IMR-90 (cell line): Measurements from ENCODE around the gene CLDN34. TPM values are rescaled to one million over a fixed set of nuclear protein-coding genes. Genes with fewer than 3 reads are reported as not detected.
A peak's percentile ranks its signal among the peaks of the same experiment; 100 is the strongest.

ENCODE experiments used
- ATAC-seq: fragments of 200-7000 bp; cut with Tn5 transposase; 2 replicates; pipeline ENCODE4 v1.9.1; 2020; ENCODE audit warnings: low read depth, mild to moderate bottlenecking, moderate library complexity
- Bru-seq: library from RNA; stranded (reverse); fragments of 400-500 nt; gene quantifications from one replicate; lab custom pipeline; 2021; lab: Mats Ljungman, UMichigan
- BruChase-seq, 2 experiments: library from RNA; stranded (reverse); fragments of 400-500 nt; gene quantifications; one replicate each; lab custom pipeline; 2021; lab: Mats Ljungman, UMichigan
- BruUV-seq: library from RNA; stranded (reverse); fragments of 400-500 nt; replicated peaks from 2 replicates; lab custom pipeline; 2021; lab: Mats Ljungman, UMichigan
- CTCF ChIA-PET: fragments of 300-600 bp; formaldehyde crosslinking; extraction: SDS; loops from one replicate; lab custom pipeline; 2021; ENCODE audit warnings: antibody characterized with exemption; lab: Yijun Ruan, JAX
- POLR2A ChIA-PET: fragments of 300-600 bp; sonication (Branson Sonifier 250); formaldehyde crosslinking; loops from one replicate; lab custom pipeline; 2022; ENCODE audit warnings: antibody characterized with exemption; ENCODE audit not compliant: unreplicated experiment; lab: Charles Lee
- DNase-seq: peaks from one replicate; pipeline ENCODE4 v3.0.0; 2013
- H2AFZ ChIP-seq: replicated peaks from 2 replicates; pipeline ENCODE3; 2013; ENCODE audit warnings: low read length, mild to moderate bottlenecking; ENCODE audit not compliant: poor library complexity
- H2AK5ac ChIP-seq: 2 replicates; pipeline ENCODE4 v1.6.1; 2013; ENCODE audit warnings: low read depth, low read length, inconsistent platforms
- H2AK9ac ChIP-seq: replicated peaks from 2 replicates; pipeline ENCODE3; 2013; ENCODE audit warnings: mild to moderate bottlenecking, low read depth, low read length, moderate library complexity; ENCODE audit not compliant: poor library complexity
- H2BK120ac ChIP-seq: 2 replicates; pipeline ENCODE4 v1.6.1; 2013; ENCODE audit warnings: low read depth, low read length, inconsistent platforms
- H2BK15ac ChIP-seq: 3 replicates; pipeline ENCODE4 v1.6.1; 2013; ENCODE audit warnings: low read depth, low read length, inconsistent platforms
- H2BK20ac ChIP-seq: 2 replicates; pipeline ENCODE4 v1.6.1; 2013; ENCODE audit warnings: low read depth, mild to moderate bottlenecking, inconsistent platforms, low read length, moderate library complexity
- H2BK5ac ChIP-seq: 2 replicates; pipeline ENCODE4 v1.6.1; 2013; ENCODE audit warnings: mild to moderate bottlenecking, low read depth, low read length, inconsistent platforms; ENCODE audit not compliant: poor library complexity, severe bottlenecking
- H3K14ac ChIP-seq: replicated peaks from 2 replicates; pipeline ENCODE4 v1.6.1; 2013; ENCODE audit warnings: low read depth, low read length, inconsistent platforms
- H3K18ac ChIP-seq: 2 replicates; pipeline ENCODE4 v1.6.1; 2013; ENCODE audit warnings: low read depth, low read length, control low read depth
- H3K23ac ChIP-seq: 2 replicates; pipeline ENCODE4 v1.6.1; 2013; ENCODE audit warnings: low read depth, low read length, inconsistent platforms
- H3K27ac ChIP-seq: 2 replicates; pipeline ENCODE4 v1.5.1; 2013; ENCODE audit warnings: mild to moderate bottlenecking, control low read depth, low read length; ENCODE audit not compliant: insufficient read depth
- H3K27me3 ChIP-seq: 2 replicates; pipeline ENCODE4 v1.6.1; 2013; ENCODE audit warnings: low read length; ENCODE audit not compliant: control insufficient read depth, insufficient read depth
- H3K36me3 ChIP-seq: 2 replicates; pipeline ENCODE4 v1.6.1; 2013; ENCODE audit warnings: low read length, mixed read lengths; ENCODE audit not compliant: control insufficient read depth, insufficient read depth
- H3K4ac ChIP-seq: 2 replicates; pipeline ENCODE4 v1.6.1; 2013; ENCODE audit warnings: low read depth, low read length, inconsistent platforms
- H3K4me1 ChIP-seq: 2 replicates; pipeline ENCODE4 v1.6.1; 2013; ENCODE audit warnings: low read length, mixed read lengths; ENCODE audit not compliant: control insufficient read depth, insufficient read depth
- H3K4me2 ChIP-seq: 2 replicates; pipeline ENCODE4 v1.6.1; 2013; ENCODE audit warnings: low read depth, mild to moderate bottlenecking, control low read depth, low read length, moderate library complexity
- H3K4me3 ChIP-seq: 2 replicates; pipeline ENCODE4 v1.5.1; 2013; ENCODE audit warnings: low read depth, mild to moderate bottlenecking, control low read depth, low read length, moderate library complexity; ENCODE audit not compliant: insufficient read depth
- H3K56ac ChIP-seq: 2 replicates; pipeline ENCODE4 v1.6.1; 2013; ENCODE audit warnings: low read length, inconsistent platforms; ENCODE audit not compliant: insufficient read depth; ENCODE audit errors: extremely low read depth
- H3K79me1 ChIP-seq, 2 experiments: 2 replicates each; pipeline ENCODE4 v1.6.1; 2013; ENCODE audit warnings: low read length in 2 of 2, inconsistent platforms in 1 of 2, low read depth in 1 of 2
- H3K9ac ChIP-seq: 2 replicates; pipeline ENCODE4 v1.6.1; 2013; ENCODE audit warnings: low read depth, low read length, control low read depth
- H3K9me1 ChIP-seq: 2 replicates; pipeline ENCODE4 v1.6.1; 2013; ENCODE audit warnings: low read length, inconsistent platforms; ENCODE audit not compliant: insufficient read depth
- H3K9me3 ChIP-seq: 2 replicates; pipeline ENCODE4 v1.6.1; 2013; ENCODE audit warnings: low read length; ENCODE audit not compliant: control insufficient read depth, insufficient read depth
- H4K20me1 ChIP-seq: 2 replicates; pipeline ENCODE4 v1.6.1; 2013; ENCODE audit warnings: low read length, inconsistent platforms; ENCODE audit not compliant: insufficient read depth
- H4K5ac ChIP-seq: 2 replicates; pipeline ENCODE4 v1.6.1; 2013; ENCODE audit warnings: mild to moderate bottlenecking, low read depth, low read length, control low read depth
- H4K8ac ChIP-seq, 2 experiments: 2 replicates each; pipeline ENCODE4 v1.6.1; 2013; ENCODE audit warnings: low read depth in 2 of 2, low read length in 2 of 2, control low read depth in 1 of 2, inconsistent platforms in 1 of 2
- H4K91ac ChIP-seq: 2 replicates; pipeline ENCODE4 v1.6.1; 2013; ENCODE audit warnings: low read depth, low read length, inconsistent platforms; ENCODE audit not compliant: insufficient read depth
- BHLHE40 ChIP-seq: fragments of 150-350 bp; IDR thresholded peaks from 2 replicates; pipeline ENCODE4 v1.6.1; 2016; ENCODE audit warnings: mild to moderate bottlenecking, low read depth, low read length
- CEBPB ChIP-seq: IDR thresholded peaks from 2 replicates; pipeline ENCODE4 v1.6.1; 2012; ENCODE audit warnings: low read depth, low read length, improper control_type of control experiment
- CHD1 ChIP-seq: IDR thresholded peaks from 2 replicates; pipeline ENCODE4 v1.6.1; 2012; ENCODE audit warnings: low read depth, low read length, improper control_type of control experiment
- CTCF ChIP-seq: conservative IDR thresholded peaks from 2 replicates; pipeline ENCODE4 v1.5.1; 2012; ENCODE audit warnings: mild to moderate bottlenecking, low read depth, low read length, improper control_type of control experiment
- ELK1 ChIP-seq: fragments of 150-350 bp; IDR thresholded peaks from 2 replicates; pipeline ENCODE4 v1.6.1; 2016; ENCODE audit warnings: low read depth, mild to moderate bottlenecking, low read length, moderate library complexity, borderline replicate concordance
- FOS ChIP-seq: fragments of 150-350 bp; IDR thresholded peaks from 2 replicates; pipeline ENCODE4 v1.6.1; 2016; ENCODE audit warnings: low read depth, low read length
- MAFK ChIP-seq: IDR thresholded peaks from 2 replicates; pipeline ENCODE4 v1.6.1; 2012; ENCODE audit warnings: low read depth, low read length, improper control_type of control experiment
- MAZ ChIP-seq: IDR thresholded peaks from 2 replicates; pipeline ENCODE4 v1.6.1; 2012; ENCODE audit warnings: low read depth, mild to moderate bottlenecking, low read length, improper control_type of control experiment, moderate library complexity, borderline replicate concordance
- MXI1 ChIP-seq: IDR thresholded peaks from 2 replicates; pipeline ENCODE4 v1.6.1; 2012; ENCODE audit warnings: low read depth, mild to moderate bottlenecking, low read length, moderate library complexity, borderline replicate concordance
- NFE2L2 ChIP-seq: fragments of 150-350 bp; IDR thresholded peaks from 2 replicates; pipeline ENCODE4 v1.6.1; 2016; ENCODE audit warnings: low read depth, mild to moderate bottlenecking, low read length
- POLR2A ChIP-seq: IDR thresholded peaks from 2 replicates; pipeline ENCODE4 v1.6.1; 2012; ENCODE audit warnings: mild to moderate bottlenecking, low read depth, low read length
- RAD21 ChIP-seq: IDR thresholded peaks from 2 replicates; pipeline ENCODE4 v1.6.1; 2012; ENCODE audit warnings: low read length, improper control_type of control experiment
- RCOR1 ChIP-seq: IDR thresholded peaks from 2 replicates; pipeline ENCODE4 v1.6.1; 2012; ENCODE audit warnings: mild to moderate bottlenecking, low read length, improper control_type of control experiment; ENCODE audit not compliant: insufficient replicate concordance
- RFX5 ChIP-seq: IDR thresholded peaks from 2 replicates; pipeline ENCODE4 v1.8.0; 2012; ENCODE audit warnings: low read depth, mild to moderate bottlenecking, low read length, moderate library complexity
- SMC3 ChIP-seq: fragments of 150-350 bp; IDR thresholded peaks from 2 replicates; pipeline ENCODE4 v1.6.1; 2016; ENCODE audit warnings: low read depth, mild to moderate bottlenecking, antibody characterized with exemption, low read length, moderate library complexity
- WGBS, 2 experiments: methylation state at CpG; one replicate each; pipeline versions ENCODE4 v1.1.5 to v1.1.7; 2013; ENCODE audit warnings: missing lambda C conversion rate in 2 of 2; ENCODE audit not compliant: insufficient read length in 1 of 2; ENCODE audit errors: extremely low coverage in 2 of 2; 5-methylcytosine and 5-hydroxymethylcytosine counted together
- dilution Hi-C: fragments of 300-500 bp; cut with HindIII; formaldehyde crosslinking; loops from one replicate; pipeline ENCODE4 v1.14.3; 2018; ENCODE audit warnings: low sequenced_read_pairs; ENCODE audit not compliant: unreplicated experiment
- in situ Hi-C: fragments of 300-500 bp; cut with MboI; formaldehyde crosslinking; loops from 3 replicates; pipeline ENCODE4 v1.14.3; 2019; ENCODE audit warnings: low sequenced_read_pairs, inconsistent platforms, mixed read lengths
- intact Hi-C: fragments of 100-400 bp; cut with micrococcal nuclease; formaldehyde crosslinking; loops from 2 replicates; pipeline ENCODE4 v1.10.0; 2022
- long read RNA-seq: library from polyadenylated mRNA; unstranded; transcript quantifications from one replicate; pipeline ENCODE4 v2.0.0, GENCODE V29; 2021; ENCODE audit not compliant: unreplicated experiment
- polyA plus RNA-seq, 3 experiments: library from polyadenylated mRNA; depleted of rRNA; stranded (reverse); fragments of >200 nt; gene quantifications; 2 replicates each; pipeline ENCODE4 v1.2.3, GENCODE V29; 2012; ENCODE audit warnings: low replicate concordance in 1 of 3
- total RNA-seq: library from RNA; depleted of rRNA; stranded (reverse); fragments of >200 nt; gene quantifications from 2 replicates; pipeline ENCODE4 v1.2.3, GENCODE V29; 2012; rRNA removed

Gene CLDN34
- total RNA-seq (under 0.01 TPM in 1 of 2 replicates, not detected in the other), polyA plus RNA-seq (2012; rRNA removed) (0.14 TPM in 2 replicates), Bru-seq, nascent RNA (percentile 57 among the genes with signal in this experiment), BruChase-seq, experiment 1, labeled RNA remaining after a 6-hour chase (percentile 53 among the genes with signal in this experiment), BruChase-seq, experiment 2, labeled RNA remaining after a 2-hour chase (percentile 51 among the genes with signal in this experiment)
- 0.05 TPM in 1 of 2 replicates, not detected in the other for polyA plus RNA-seq (2012; cell fraction: cytosol; rRNA removed)
- polyA plus RNA-seq (2012; cell fraction: nucleus; rRNA removed; ENCODE audit: low replicate concordance): 0.28 and 1.8 TPM in 2 replicates
- long read RNA-seq: 0 reads

GRCh38 chrX:9966775-9967408 is at the start of gene CLDN34:
Gene CLDN34, plus strand, starts transcription at chrX:9967358. Its CDS starts 0 bp downstream, at chrX:9967358.
- H3K4ac ChIP-seq: no peak within 1 kb of the TSS
- H3K79me1 ChIP-seq: no peaks in the 10 kb centered on the region
- no peak within 1 kb of the TSS for H2BK5ac ChIP-seq
- DNase-seq (no peak), ATAC-seq (no peak)
- no peaks in the 10 kb centered on the region; the same call in 1 of the 2 replicates for H3K9me3 ChIP-seq
- no peak within 1 kb of the TSS for H2BK120ac ChIP-seq
- H2BK20ac ChIP-seq: no peak within 1 kb of the TSS
- H3K14ac ChIP-seq: no peak within 1 kb of the TSS
- H3K27me3 ChIP-seq: no peaks in the 10 kb centered on the region
- no peak within 1 kb of the TSS for H3K27ac ChIP-seq
- no peak within 1 kb of the TSS for H2AFZ ChIP-seq
- H3K36me3 ChIP-seq: no peaks in the 10 kb centered on the region
- TF ChIP-seq CEBPB: no peak
- TF ChIP-seq CHD1: no peak
- TF ChIP-seq MAZ: no peak
- no peak for TF ChIP-seq RCOR1
- TF ChIP-seq SMC3: no peak
- TF ChIP-seq CTCF: no peak
- TF ChIP-seq MXI1: no peak
- no peak for TF ChIP-seq RAD21
- TF ChIP-seq ELK1: no peak
- TF ChIP-seq RFX5: no peak
- TF ChIP-seq MAFK: no peak
- TF ChIP-seq POLR2A: no peak
- no peak for TF ChIP-seq BHLHE40
- no peak for TF ChIP-seq NFE2L2
- no peak for TF ChIP-seq FOS
- WGBS, 2 experiments: 81% methylated on average over 7 of the region's 16 CpGs; no CpG with 5 or more reads in 1 of the 2 experiments
- in situ Hi-C loops (no loop called here), dilution Hi-C loops (no loop called here), intact Hi-C loops (no loop called here)
- no peak within 1 kb of the TSS for H3K4me3 ChIP-seq
- no peak within 1 kb of the TSS for H3K9ac ChIP-seq
- no peak within 1 kb of the TSS for H3K4me2 ChIP-seq
- no peaks in the 10 kb centered on the region for H3K4me1 ChIP-seq
- POLR2A ChIA-PET: no interaction called here
- CTCF ChIA-PET: no interaction called here
- H4K91ac ChIP-seq: no peak within 1 kb of the TSS
- H4K8ac ChIP-seq: no peak within 1 kb of the TSS
- no peak within 1 kb of the TSS for H2BK15ac ChIP-seq
- BruUV-seq: no TSS peak
- H4K5ac ChIP-seq: no peak within 1 kb of the TSS
- H3K9me1 ChIP-seq: no peaks in the 10 kb centered on the region
- H3K23ac ChIP-seq: no peak within 1 kb of the TSS
- no peaks in the 10 kb centered on the region for H4K20me1 ChIP-seq
- no peak within 1 kb of the TSS for H2AK5ac ChIP-seq
- no peak within 1 kb of the TSS for H2AK9ac ChIP-seq
- H3K18ac ChIP-seq: no peak within 1 kb of the TSS
- no peak within 1 kb of the TSS for H3K56ac ChIP-seq
